Measurements from ENCODE around the gene STMN3. TPM values are rescaled to one million over a fixed set of nuclear protein-coding genes. Genes with fewer than 3 reads are reported as not detected.
"Not testable (repeated sequence)": the region's sequence is repeated elsewhere in the genome, so short reads cannot be mapped to it uniquely, and the experiment has no call there.

The STMN3 gene
- total RNA-seq, 4 donors from 2014 or later, result 14.2 to 20.7 (median 17.0) TPM

- no peak for DNase-seq (ENCODE audit: low spot score in 2 of 2)
- Histone ChIP-seq H3K36me3 (peaks cover 73% of the 10 kb centered on the region), H3K27ac (no peak overlapping the region), H3K4me1 (peaks cover 13% of the 10 kb centered on the region), H3K27me3 (no peaks in the 10 kb centered on the region), H3K4me3 (no peak overlapping the region), H3K9me3 (no peaks in the 10 kb centered on the region)
- no peak for TF ChIP-seq EP300 (IDR thresholded peaks at IDR 0.05)
- no peak for TF ChIP-seq POLR2A (IDR thresholded peaks at IDR 0.05)
- TF ChIP-seq POLR2AphosphoS5 (IDR thresholded peaks at IDR 0.05), result no peak
- TF ChIP-seq CTCF (IDR thresholded peaks at IDR 0.05), result no peak
- 92% methylated on average over 7 of the region's 26 CpGs for WGBS
Measured at GRCh38 chr20:63663332-63664066, 10.3 kb upstream of the STMN3 start.

GRCh38 chr20:63662813-63663189, 9.6 kb upstream of the STMN3 start:
- H3K4me1 ChIP-seq, result peaks cover 16% of the 10 kb centered on the region
- 79% methylated on average over 3 of the region's 9 CpGs for WGBS
- H3K9me3 ChIP-seq, result no peaks in the 10 kb centered on the region
- H3K4me3 ChIP-seq, result no peak overlapping the region
- H3K27me3 ChIP-seq, result no peaks in the 10 kb centered on the region
- H3K36me3 ChIP-seq, result peaks cover 66% of the 10 kb centered on the region
- no peak for TF ChIP-seq EP300 (IDR thresholded peaks at IDR 0.05)
- no peak for TF ChIP-seq POLR2A (IDR thresholded peaks at IDR 0.05)
- TF ChIP-seq CTCF (IDR thresholded peaks at IDR 0.05), result no peak
- no peak for TF ChIP-seq POLR2AphosphoS5 (IDR thresholded peaks at IDR 0.05)
- no peak overlapping the region for H3K27ac ChIP-seq
- no peak for DNase-seq (ENCODE audit: low spot score in 2 of 2)

GRCh38 chr20:63661959-63662812, 9.0 kb upstream of the STMN3 start:
- TF ChIP-seq POLR2A (IDR thresholded peaks at IDR 0.05), result no peak
- TF ChIP-seq POLR2AphosphoS5 (IDR thresholded peaks at IDR 0.05), result no peak
- TF ChIP-seq CTCF (IDR thresholded peaks at IDR 0.05), result no peak
- no peak for TF ChIP-seq EP300 (IDR thresholded peaks at IDR 0.05)
- Histone ChIP-seq H3K9me3 (no peaks in the 10 kb centered on the region), H3K36me3 (peaks cover 60% of the 10 kb centered on the region), H3K4me1 (peaks cover 22% of the 10 kb centered on the region), H3K4me3 (no peak overlapping the region), H3K27me3 (no peaks in the 10 kb centered on the region), H3K27ac (no peak overlapping the region)
- 95% methylated on average over 10 of the region's 33 CpGs for WGBS
- DNase-seq (ENCODE audit: low spot score in 2 of 2), result no peak

- no peaks in the 10 kb centered on the region for H3K27me3 ChIP-seq
- no peaks in the 10 kb centered on the region for H3K9me3 ChIP-seq
- WGBS, result 93% methylated on average over 15 of the region's 22 CpGs
- DNase-seq (ENCODE audit: low spot score in 2 of 2), result no peak
- no peak overlapping the region for H3K27ac ChIP-seq
- TF ChIP-seq POLR2AphosphoS5 (IDR thresholded peaks at IDR 0.05) (no peak), EP300 (IDR thresholded peaks at IDR 0.05) (no peak), CTCF (IDR thresholded peaks at IDR 0.05) (no peak)
- H3K4me1 ChIP-seq, result peaks cover 26% of the 10 kb centered on the region
- peaks cover 52% of the 10 kb centered on the region for H3K36me3 ChIP-seq
- no peak overlapping the region for H3K4me3 ChIP-seq
Measured at GRCh38 chr20:63661108-63661507, 7.9 kb upstream of the STMN3 start.

GRCh38 chr20:63660622-63661021, 7.4 kb upstream of the STMN3 start:
- no peak for DNase-seq (ENCODE audit: low spot score in 2 of 2)
- H3K4me1 ChIP-seq, result peaks cover 26% of the 10 kb centered on the region
- WGBS, result 93% methylated on average over 8 of the region's 8 CpGs
- TF ChIP-seq POLR2A (IDR thresholded peaks at IDR 0.05) (no peak), CTCF (IDR thresholded peaks at IDR 0.05) (no peak), POLR2AphosphoS5 (IDR thresholded peaks at IDR 0.05) (no peak), EP300 (IDR thresholded peaks at IDR 0.05) (no peak)
- H3K4me3 ChIP-seq, result no peak overlapping the region
- no peak overlapping the region for H3K27ac ChIP-seq
- no peaks in the 10 kb centered on the region for H3K27me3 ChIP-seq
- H3K9me3 ChIP-seq, result no peaks in the 10 kb centered on the region
- H3K36me3 ChIP-seq, result peaks cover 47% of the 10 kb centered on the region

GRCh38 chr20:63660174-63660573, 7.0 kb upstream of the STMN3 start:
- Histone ChIP-seq H3K36me3 (peaks cover 42% of the 10 kb centered on the region), H3K4me1 (peaks cover 26% of the 10 kb centered on the region)
- not testable (repeated sequence) for DNase-seq (ENCODE audit: low spot score in 2 of 2); H3K27me3 ChIP-seq; H3K4me3 ChIP-seq; H3K9me3 ChIP-seq; H3K27ac ChIP-seq
- 92% methylated on average over 10 of the region's 10 CpGs for WGBS
